HG03103 (cell line): ENCODE measurements around the gene PGLYRP2.

ENCODE experiments used
- ATAC-seq: cut with Tn5 transposase; IDR thresholded peaks from one replicate; pipeline ENCODE4 v1.9.1; 2021; ENCODE audit warnings: low read depth; ENCODE audit not compliant: unreplicated experiment

The PGLYRP2 gene

GRCh38 chr19:15457701-15458484 lies 21.4 kb downstream of the PGLYRP2 start:
- ATAC-seq = no peak

- no peak for ATAC-seq
These were observed 22.2 kb downstream of the PGLYRP2 start for GRCh38 chr19:15456871-15457700.

GRCh38 chr19:15456441-15456840 lies 22.9 kb downstream of the PGLYRP2 start:
- no peak for ATAC-seq

GRCh38 chr19:15455996-15456395 lies 23.3 kb downstream of the PGLYRP2 start:
- no peak for ATAC-seq

- ATAC-seq = no peak
These were observed 25.1 kb downstream of the PGLYRP2 start for GRCh38 chr19:15453906-15454860.

- ATAC-seq = no peak
These were observed 26.2 kb downstream of the PGLYRP2 start for GRCh38 chr19:15453091-15453578.

- ATAC-seq = no peak
These were observed 26.9 kb downstream of the PGLYRP2 start for GRCh38 chr19:15452111-15453047.

GRCh38 chr19:15450528-15450890 lies 28.8 kb downstream of the PGLYRP2 start:
- ATAC-seq = no peak

- no peak for ATAC-seq
These were observed 29.4 kb downstream of the PGLYRP2 start, which contains the start of gene WIZ for GRCh38 chr19:15449620-15450527. Gene WIZ, minus strand, starts transcription at chr19:15449956. Its CDS starts 1,649 bp downstream, at chr19:15448307.

GRCh38 chr19:15448778-15449619 lies 30.3 kb downstream of the PGLYRP2 start:
- no peak for ATAC-seq

GRCh38 chr19:15448044-15448777 lies 31.1 kb downstream of the PGLYRP2 start:
- ATAC-seq = no peak

GRCh38 chr19:15447057-15447456 lies 32.2 kb downstream of the PGLYRP2 start:
- ATAC-seq = no peak

- ATAC-seq = no peak
These were observed 33.4 kb downstream of the PGLYRP2 start for GRCh38 chr19:15445807-15446376.

- no peak for ATAC-seq
These were observed 34.1 kb downstream of the PGLYRP2 start for GRCh38 chr19:15445227-15445605.

- no peak for ATAC-seq
These were observed 34.6 kb downstream of the PGLYRP2 start for GRCh38 chr19:15444505-15445226.

- no peak for ATAC-seq
These were observed 35.5 kb downstream of the PGLYRP2 start for GRCh38 chr19:15443838-15444237.
